Measurements from ENCODE around the gene PYCR2. TPM values are rescaled to one million over a fixed set of nuclear protein-coding genes. Genes with fewer than 3 reads are reported as not detected.
A peak's percentile ranks its signal among the peaks of the same experiment; 100 is the strongest.

The PYCR2 gene
- total RNA-seq, 1 donor from 2014 or later: 61.6 TPM

DNA sequence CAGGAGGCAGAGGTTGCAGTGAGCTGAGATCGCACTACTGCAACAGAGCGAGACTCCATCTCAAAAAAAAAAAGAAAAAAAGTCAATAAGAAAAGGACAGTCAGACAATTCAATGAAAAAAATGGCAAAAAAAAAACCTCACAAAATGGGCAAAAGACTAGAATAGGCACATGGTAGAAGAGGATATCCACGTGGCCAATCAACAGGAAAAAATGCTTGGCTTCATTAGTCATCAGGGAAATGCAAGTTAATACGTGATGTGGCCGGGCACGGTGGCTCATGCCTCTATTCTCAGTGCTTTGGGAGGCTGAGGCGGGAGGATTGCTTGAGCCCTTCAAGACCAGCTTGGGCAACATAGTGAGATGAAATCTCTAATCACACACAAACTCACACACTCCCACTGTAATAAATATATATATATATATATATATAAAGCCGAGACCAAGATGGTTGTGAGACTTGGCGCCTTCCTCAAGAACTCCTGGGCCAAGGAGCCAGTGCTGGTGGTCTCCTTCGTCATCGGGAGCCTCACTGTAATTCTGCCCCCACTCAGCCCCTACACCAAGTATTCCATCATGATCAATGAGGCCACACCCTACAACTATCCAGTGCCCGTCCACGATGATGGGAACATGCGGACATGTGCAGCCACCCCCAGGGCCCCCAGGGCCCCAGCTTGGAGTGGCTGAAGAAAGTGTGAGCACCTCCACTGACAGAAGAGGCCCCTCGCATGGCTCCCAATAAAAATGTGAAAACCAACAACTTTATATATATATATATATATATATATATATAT lies 39.9 kb upstream of the PYCR2 start:
- no peak for DNase-seq
- no peak for ATAC-seq
- intact Hi-C loops (cut with DNase I): no loop called here
- Histone ChIP-seq H3K4me1 (no peaks in the 10 kb centered on the region), H3K36me3 (no peaks in the 10 kb centered on the region), H3K9me3 (no peaks in the 10 kb centered on the region), H3K4me3 (no peak overlapping the region), H3K27me3 (no peaks in the 10 kb centered on the region), H3K27ac (no peak overlapping the region)
- TF ChIP-seq, protein P1, sequence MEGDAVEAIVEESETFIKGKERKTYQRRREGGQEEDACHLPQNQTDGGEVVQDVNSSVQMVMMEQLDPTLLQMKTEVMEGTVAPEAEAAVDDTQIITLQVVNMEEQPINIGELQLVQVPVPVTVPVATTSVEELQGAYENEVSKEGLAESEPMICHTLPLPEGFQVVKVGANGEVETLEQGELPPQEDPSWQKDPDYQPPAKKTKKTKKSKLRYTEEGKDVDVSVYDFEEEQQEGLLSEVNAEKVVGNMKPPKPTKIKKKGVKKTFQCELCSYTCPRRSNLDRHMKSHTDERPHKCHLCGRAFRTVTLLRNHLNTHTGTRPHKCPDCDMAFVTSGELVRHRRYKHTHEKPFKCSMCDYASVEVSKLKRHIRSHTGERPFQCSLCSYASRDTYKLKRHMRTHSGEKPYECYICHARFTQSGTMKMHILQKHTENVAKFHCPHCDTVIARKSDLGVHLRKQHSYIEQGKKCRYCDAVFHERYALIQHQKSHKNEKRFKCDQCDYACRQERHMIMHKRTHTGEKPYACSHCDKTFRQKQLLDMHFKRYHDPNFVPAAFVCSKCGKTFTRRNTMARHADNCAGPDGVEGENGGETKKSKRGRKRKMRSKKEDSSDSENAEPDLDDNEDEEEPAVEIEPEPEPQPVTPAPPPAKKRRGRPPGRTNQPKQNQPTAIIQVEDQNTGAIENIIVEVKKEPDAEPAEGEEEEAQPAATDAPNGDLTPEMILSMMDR (IDR thresholded peaks at IDR 0.05): no peak

DNA sequence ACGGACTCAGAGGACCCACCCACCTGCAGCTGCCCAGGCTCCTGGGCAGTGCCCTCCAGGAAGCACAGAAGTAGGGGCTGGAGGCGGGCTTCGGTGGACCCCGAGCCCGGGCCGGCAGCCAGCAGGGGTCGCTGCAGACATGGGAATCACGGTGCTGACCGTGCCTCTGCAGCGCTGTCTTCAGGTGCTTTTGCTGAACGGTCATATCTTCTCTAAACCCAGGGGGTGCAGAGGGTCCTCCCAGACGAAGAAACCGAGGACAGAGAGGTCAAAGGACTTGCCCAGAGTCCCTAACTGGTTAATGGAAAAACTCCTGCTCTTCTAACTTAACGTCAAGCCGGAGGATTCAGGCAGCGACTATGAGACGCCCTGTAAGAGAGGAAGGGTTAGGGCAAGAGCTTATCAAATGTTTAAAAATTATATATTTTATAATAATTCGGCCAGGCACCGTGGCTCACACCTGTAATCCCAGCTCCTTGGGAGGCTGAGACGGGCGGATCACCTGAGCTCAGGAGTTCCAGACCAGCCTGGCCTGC lies 38.5 kb upstream of the PYCR2 start:
- TF ChIP-seq, protein P1 (IDR thresholded peaks at IDR 0.05): peak; percentile 67
- Histone ChIP-seq H3K4me1 (no peaks in the 10 kb centered on the region), H3K36me3 (no peaks in the 10 kb centered on the region), H3K27ac (no peak overlapping the region), H3K27me3 (no peaks in the 10 kb centered on the region), H3K9me3 (no peaks in the 10 kb centered on the region), H3K4me3 (no peak overlapping the region)
- peak; percentile 83 for ATAC-seq
- intact Hi-C loops (cut with DNase I): no loop called here
- peak; percentile 73 for DNase-seq

DNA sequence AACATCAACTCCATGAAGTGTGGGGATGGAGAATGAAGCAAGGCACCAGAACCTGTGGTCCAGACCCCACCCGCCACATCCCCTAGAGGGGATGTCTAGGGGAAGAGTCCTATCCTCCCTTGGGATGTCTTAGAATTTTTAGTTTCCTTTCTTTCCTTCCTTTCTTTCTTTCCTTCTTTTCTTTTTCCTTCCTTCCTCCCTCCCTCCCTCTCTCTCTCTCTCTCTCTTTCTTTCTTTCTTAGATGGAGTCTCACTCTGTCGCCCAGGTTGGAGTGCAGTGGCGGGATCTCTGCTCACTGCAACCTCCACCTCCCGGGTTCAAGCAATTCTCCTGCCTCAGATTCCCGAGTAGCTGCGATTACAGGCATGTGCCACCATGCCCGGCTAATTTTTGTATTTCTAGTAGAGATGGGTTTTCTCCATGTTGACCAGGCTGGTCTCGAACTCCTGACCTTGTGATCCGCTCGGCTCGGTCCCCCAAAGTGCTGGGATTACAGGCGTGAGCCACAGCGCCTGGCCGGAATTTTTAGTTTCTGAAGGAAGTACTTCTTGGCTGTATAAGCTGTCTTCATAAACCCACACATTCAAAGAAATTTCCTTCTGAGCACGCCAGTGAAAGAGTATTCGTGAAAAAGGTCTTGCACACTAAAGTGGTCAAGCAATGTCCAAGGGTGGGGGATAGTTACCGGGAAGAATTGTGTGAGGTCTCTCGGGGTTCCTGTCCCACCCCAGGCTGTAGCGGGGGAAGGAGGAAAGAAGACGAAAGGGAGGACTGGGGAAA lies 37.8 kb upstream of the PYCR2 start:
- intact Hi-C loops (cut with DNase I): no loop called here
- ATAC-seq (no peak), DNase-seq (no peak)
- no peaks in the 10 kb centered on the region for H3K27me3 ChIP-seq
- H3K36me3 ChIP-seq: no peaks in the 10 kb centered on the region
- H3K4me1 ChIP-seq: no peaks in the 10 kb centered on the region
- H3K4me3 ChIP-seq: no peak overlapping the region
- no peaks in the 10 kb centered on the region for H3K9me3 ChIP-seq
- TF ChIP-seq, protein P1 (IDR thresholded peaks at IDR 0.05): no peak
- H3K27ac ChIP-seq: no peak overlapping the region

DNA sequence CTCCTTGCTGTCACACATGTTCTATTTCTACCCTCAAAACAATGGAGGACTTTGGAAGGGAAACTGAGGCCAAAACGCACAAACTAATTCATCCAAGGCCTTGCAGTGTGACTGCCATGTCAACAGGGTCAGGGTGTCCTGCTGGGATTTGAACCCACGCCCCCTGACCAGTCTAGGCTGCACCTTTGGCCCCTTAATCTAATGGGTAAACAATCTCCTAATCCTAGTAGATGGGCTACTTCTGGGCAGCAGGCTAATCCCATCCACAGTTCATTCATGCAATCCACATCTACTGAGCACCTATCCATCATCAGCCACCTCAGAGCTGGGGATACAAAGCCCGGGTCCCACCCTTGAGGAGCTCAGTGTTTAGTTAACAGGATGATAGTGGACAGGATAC lies 34.0 kb upstream of the PYCR2 start:
- Histone ChIP-seq H3K27ac (no peak overlapping the region), H3K4me1 (no peaks in the 10 kb centered on the region), H3K27me3 (no peaks in the 10 kb centered on the region), H3K36me3 (no peaks in the 10 kb centered on the region), H3K9me3 (no peaks in the 10 kb centered on the region), H3K4me3 (no peak overlapping the region)
- ATAC-seq: no peak
- intact Hi-C loops (cut with DNase I): no loop called here
- TF ChIP-seq, protein P1 (IDR thresholded peaks at IDR 0.05): no peak
- no peak for DNase-seq

DNA sequence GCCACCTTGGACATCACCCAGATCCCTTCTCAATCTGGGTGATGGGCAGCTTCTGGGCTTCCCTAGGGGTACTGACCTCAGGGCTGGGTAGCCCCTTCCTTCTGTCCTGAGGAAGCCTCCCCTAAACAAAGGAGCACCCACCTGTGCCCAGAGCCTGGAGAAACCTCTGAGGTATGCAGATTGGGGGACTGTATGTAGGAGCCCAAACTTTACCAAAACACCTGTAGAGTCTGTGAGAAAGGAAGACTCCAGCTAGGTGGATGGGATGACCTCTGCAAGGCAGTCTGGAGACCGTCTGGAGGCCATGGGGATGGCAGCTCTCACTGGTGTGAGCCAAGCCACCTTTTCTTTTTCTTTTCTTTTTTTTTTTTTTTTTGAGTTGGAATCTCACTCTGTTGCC lies 30.7 kb upstream of the PYCR2 start:
- no peaks in the 10 kb centered on the region for H3K4me1 ChIP-seq
- H3K9me3 ChIP-seq: no peaks in the 10 kb centered on the region
- no peaks in the 10 kb centered on the region for H3K36me3 ChIP-seq
- DNase-seq (no peak), ATAC-seq (no peak)
- no peaks in the 10 kb centered on the region for H3K27me3 ChIP-seq
- intact Hi-C loops (cut with DNase I): no loop called here
- no peak overlapping the region for H3K4me3 ChIP-seq
- H3K27ac ChIP-seq: no peak overlapping the region
- TF ChIP-seq, protein P1 (IDR thresholded peaks at IDR 0.05): no peak

Measured in upper lobe of right lung (tissue), 1 donor.